GM18873 (cell line): ENCODE data around the gene MT1G.
"Not testable (repeated sequence)": the region's sequence is repeated elsewhere in the genome, so short reads cannot be mapped to it uniquely, and the experiment has no call there.

Experiments
- ATAC-seq: cut with Tn5 transposase; IDR thresholded peaks from one replicate; pipeline ENCODE4 v1.9.1; 2021; ENCODE audit warnings: mild to moderate bottlenecking, moderate library complexity, moderate number of reproducible peaks; ENCODE audit not compliant: unreplicated experiment, low FRiP score

Gene MT1G

GRCh38 chr16:56667581-56668571, at the start of gene MT1G:
Gene MT1G (minus strand): TSS chr16:56668065. CDS start chr16:56667993, 72 bp downstream.
- no peak for ATAC-seq

- ATAC-seq: not testable (repeated sequence)
Measured at GRCh38 chr16:56717532-56717931, 49.7 kb upstream of the MT1G start.

DNA sequence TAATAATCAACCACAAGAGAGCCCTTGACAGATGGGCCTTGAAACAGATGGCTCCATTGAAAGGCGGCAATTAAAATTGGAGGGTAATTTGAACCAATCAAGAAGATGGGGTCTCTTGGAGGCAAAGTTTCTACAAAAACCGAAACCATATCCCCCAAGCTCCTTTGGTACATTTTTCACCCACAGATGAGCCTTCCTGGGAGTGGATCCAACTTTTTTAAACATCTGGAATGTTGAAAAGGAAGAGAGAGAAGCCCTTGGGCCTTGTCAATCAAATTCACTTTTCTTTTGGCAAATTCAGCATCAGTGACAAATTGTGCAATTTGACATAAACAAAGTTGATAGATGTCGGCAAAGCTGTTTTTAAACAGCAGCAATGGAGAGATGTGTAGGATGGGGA, 48.9 kb upstream of the MT1G start:
- ATAC-seq: no peak

GRCh38 chr16:56715126-56715525, 47.3 kb upstream of the MT1G start:
- no peak for ATAC-seq

DNA sequence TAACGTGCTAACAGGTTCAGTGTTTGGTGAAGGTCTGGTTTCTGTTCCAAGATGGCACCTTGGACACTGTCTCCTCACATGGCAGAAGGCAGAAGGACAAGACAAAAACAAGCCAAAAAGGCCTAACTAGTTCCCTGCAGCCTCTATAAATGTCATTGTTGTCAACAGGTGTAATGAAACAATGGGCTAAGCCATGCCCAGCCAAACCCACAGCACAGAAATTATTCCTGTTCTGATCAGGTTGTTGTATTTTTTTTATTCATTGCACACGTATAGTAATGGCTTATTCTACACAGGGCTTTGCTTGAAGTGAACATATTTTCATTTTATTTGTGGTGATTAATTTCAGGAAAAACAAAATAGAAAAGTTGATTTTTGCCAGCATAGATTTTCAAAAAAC, 45.9 kb upstream of the MT1G start:
- ATAC-seq: no peak

- ATAC-seq: no peak
Measured at GRCh38 chr16:56711862-56712261, 44.0 kb upstream of the MT1G start.

DNA sequence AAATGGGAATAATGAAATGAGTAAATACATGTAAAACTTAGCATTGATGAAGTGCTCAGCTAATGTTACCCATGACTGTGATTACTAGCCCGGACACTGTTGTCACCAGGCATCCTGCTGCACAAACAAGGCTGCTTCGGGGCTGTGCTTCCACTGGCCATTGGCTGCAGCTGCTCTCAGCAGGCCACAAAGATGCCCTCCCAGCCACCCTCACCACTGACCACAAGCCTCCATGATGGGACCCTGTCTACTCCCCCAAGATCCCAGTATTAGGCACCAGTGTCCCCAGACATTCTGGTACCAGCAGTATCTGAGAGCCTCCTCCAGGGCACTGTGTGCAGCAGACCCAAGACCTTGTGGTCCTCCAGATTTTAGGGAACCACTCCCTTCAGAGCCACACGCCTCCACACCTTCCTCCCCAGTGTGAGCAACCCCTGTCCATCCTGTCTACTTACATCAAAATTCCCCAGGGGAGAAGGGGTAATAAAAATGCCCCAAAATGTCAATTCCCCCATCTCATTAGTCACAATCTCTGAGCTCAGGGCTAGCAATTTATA, 42.4 kb upstream of the MT1G start:
- ATAC-seq: no peak

DNA sequence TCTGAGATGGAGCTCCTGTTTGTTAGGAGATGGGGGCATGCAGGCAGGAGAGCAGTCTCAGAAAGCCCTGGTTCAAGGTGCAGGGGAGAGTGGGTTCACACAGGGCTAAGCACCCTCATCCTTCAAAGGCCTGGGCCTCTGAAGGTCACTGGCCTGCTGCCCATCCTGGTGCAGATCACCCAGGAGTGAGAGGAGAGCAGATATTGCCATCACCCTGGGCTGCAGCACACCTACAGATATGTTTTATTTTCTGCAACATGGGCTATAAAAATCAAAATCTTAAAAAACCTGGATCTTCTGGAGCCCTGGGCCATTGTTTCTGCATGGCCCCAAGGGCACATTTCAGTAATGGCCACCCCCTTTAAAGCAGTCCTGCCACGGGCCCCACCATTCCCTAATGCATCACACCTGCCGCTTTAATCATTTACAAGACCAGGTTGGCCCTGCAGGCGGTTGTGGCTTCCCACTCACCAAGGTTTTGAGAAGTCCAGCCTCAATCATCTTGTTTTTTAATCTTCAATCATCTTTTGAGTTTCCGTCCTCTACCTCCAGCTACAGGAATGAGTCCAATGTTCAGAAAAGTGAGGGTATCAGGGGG, 41.7 kb upstream of the MT1G start:
- no peak for ATAC-seq

GRCh38 chr16:56708525-56709442, 40.9 kb upstream of the MT1G start:
- no peak for ATAC-seq

DNA sequence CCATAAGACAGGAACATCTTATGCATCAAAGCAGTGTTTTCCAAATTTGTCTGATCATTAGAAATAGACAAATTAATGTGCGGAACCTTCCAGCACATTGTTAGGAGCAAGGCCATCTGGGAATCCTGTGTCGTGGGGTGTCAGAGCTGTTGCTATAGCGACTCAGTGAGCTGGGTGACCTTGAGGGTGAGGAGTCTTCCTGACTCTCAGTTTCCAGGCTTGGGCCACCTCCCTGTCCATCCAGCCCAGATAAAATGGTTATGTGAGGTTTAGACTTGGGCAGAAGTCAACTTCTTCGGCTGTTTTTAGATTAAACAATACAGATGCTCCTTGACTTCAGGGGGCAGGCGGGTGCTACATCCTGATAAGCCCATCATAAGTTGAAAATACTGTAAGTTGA, 35.0 kb upstream of the MT1G start:
- ATAC-seq: no peak

GRCh38 chr16:56701534-56701933, 33.7 kb upstream of the MT1G start:
- ATAC-seq: no peak

- ATAC-seq: no peak
Measured at GRCh38 chr16:56700631-56701030, 32.8 kb upstream of the MT1G start.

DNA sequence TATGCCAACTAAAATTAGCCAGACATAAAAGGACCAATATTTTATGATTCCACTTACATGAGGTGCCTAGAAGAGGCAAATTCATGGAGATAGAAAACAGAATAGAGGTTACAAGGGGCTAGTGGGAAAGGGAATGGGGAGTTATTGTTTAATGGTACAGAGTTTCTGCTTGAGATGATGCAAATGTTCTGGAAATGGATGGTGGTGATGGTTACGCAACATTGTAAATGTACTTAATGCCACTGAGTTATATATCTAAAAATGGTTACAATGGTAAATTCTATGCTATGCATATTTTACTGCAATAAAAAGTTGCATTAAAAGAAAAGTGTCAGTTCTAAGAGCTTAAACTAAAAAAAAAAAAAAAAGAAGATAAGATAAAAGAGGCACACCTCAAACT, 32.3 kb upstream of the MT1G start:
- no peak for ATAC-seq

DNA sequence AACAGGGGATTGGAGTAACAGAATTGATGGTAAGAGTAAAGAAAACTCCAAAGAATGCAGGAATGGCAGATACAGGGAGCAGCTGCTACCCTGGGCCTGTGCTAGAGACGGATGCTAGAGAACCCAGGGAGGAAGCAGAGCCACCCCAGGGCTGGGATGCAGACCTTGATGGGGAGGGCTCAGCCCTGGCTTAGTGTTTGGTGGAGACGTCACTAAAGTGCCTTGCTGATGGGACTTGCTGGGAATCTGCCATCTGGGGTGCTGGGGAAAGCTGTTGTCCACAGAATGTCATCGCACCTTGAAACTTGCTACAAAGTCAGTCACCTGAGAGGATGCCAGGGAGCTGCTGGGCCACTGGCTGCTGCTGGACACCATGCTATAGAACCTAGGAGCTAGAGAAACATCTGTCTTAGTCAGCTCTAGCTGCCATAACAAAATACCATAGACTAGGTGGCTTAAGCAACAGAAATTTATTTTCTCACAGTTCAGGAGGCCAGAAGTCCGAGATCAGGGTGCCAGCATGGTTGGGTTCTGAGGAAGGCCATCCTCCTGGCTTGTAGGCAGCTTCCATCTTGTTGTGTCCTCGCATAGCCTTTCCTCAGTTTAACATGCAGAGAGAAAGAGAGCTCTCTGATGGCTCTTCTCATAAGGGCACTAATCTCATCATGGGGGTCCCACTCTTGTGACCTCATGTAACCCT, 29.7 kb upstream of the MT1G start:
- no peak for ATAC-seq

DNA sequence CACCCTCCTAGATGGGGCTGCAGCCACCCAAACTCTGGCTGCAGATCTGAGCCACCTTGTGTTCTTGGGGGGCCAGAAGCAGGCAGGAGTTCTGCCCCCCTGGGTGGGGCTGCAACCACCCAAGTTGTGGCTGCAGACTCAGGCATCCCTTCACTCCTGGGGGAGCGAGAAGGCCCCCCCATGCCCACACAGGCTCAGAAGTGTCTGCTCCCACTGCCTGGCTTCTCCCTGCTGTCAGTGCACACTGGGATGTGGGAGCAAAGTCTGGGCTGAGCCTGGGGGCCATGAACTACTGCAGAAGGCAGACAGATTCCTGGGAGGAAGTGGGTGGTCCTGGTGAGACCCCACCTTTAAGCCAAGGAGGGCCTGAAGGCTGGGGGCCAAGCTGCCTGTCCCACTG, 27.4 kb upstream of the MT1G start:
- no peak for ATAC-seq

GRCh38 chr16:56691885-56692284, 24.0 kb upstream of the MT1G start:
- no peak for ATAC-seq

DNA sequence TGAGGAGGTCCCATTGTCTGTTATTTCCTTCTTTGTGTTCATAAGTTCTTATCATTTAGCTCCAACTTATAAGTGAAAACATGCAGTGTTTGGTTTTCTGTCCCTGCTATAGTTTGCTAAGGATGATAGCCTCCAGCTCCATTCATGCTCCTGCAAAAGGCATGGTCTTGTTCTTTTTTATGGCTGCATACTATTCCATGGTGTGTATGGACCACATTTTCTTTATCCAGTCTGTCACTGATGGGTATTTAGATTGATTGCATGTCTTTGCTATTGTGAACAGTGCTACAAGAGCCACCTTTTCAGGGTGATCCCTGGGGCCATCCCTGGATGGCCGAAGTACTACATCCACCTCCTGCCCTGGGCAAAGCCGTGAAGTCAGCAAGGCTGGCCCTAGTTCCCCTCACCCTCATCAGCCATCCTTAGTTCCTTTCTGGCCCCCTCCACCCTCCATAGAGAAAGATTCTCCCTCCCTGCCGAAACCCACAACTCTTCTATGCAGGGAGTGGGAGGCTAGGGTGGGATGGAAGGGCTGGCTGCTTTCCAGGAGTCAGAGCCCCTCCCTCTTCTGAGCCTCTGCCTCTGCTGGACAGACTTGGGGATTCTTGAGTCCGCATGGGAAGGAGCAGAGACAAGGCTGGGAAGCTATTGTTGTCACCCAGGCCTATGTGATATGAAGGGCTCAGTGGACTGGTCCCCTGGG, 22.7 kb upstream of the MT1G start:
- no peak for ATAC-seq

DNA sequence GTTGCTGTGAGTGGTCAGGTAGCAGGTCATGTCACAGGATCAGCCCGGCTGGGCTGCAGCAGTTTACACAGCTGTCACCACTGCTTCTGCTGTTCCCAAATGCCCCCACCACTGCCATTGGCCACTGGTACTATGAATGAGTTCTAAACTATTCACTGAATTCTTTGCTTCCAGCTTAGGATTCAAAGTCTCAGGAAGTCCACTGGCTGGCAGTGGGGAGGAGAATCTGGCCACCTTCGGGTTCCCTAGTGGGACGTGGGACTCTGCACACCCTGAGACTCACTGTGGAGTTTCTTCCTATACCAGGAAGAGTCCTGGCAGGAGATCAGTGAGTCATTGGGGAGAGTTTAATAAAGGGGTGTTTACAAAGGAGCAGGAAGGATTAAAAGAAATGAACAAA, 21.3 kb upstream of the MT1G start:
- ATAC-seq: no peak

DNA sequence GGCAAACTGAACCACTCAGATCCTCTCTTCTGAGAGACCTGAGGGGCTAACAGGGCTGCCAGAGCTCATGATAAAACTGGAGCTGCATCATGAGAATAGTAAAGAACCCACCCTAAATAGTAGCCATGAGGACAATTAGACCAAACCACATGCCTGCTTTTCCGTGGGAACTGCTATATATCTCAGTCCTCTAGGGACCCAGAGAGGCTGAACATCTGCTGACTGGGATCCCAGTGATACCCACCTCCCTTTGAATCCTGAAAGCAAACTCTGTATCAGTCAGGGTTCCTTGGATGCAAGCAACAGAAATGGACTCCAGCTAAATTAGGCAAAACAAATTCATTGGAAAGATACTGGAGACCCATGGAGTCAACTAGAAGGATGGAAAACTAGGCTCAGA, 20.9 kb upstream of the MT1G start:
- no peak for ATAC-seq
